DND-41 (cell line): ENCODE results near the gene ACADM.

Experiments
- EZH2 ChIP-seq: IDR thresholded peaks from 3 replicates; pipeline ENCODE4 v1.6.1; 2012; ENCODE audit warnings: borderline replicate concordance, low read depth, mild to moderate bottlenecking, moderate library complexity, low read length, inconsistent platforms; ENCODE audit not compliant: severe bottlenecking
- TF ChIP-seq, protein P1 (sequence below): IDR thresholded peaks from 2 replicates; pipeline ENCODE4 v1.5.1; 2012; ENCODE audit warnings: borderline replicate concordance, low read length, moderate library complexity, mild to moderate bottlenecking; ENCODE audit not compliant: poor library complexity, severe bottlenecking; ENCODE audit errors: extremely low read depth

DNA sequence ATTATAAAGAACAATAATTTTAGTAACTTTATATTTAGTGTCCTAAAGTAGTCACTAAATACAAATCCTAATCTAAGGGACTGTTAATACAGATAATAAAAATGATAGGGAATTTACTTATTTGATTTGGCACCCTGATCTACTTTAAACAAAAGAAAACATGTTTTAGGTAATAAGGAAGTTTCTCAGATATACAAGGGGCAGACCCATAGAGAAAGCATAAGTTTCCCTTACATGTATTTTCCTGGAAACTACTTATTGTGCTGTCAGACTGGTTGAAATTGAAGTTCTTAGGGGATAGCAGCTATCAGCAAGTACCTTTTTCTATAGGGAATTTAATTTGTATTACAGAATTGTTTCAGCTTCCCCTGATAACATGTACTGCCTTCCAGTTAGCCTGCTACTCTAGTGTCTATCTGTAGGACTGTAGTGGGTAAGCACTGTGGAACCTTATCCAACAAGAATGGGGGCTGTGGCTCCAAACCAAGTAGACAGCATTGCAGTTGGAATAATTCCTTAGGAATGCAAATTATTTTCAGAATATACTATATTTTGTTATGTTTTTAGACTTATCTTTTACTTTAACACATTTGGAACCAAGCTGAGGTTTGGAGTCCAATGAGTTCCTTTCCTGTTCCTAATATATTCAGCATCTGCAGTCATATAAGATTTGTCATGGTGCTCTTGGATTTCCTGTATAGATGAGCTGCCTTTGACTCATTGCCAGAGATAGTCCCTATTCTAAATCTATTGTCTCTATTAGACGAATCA lies 86.9 kb downstream of the ACADM start:
- TF ChIP-seq, protein P1, sequence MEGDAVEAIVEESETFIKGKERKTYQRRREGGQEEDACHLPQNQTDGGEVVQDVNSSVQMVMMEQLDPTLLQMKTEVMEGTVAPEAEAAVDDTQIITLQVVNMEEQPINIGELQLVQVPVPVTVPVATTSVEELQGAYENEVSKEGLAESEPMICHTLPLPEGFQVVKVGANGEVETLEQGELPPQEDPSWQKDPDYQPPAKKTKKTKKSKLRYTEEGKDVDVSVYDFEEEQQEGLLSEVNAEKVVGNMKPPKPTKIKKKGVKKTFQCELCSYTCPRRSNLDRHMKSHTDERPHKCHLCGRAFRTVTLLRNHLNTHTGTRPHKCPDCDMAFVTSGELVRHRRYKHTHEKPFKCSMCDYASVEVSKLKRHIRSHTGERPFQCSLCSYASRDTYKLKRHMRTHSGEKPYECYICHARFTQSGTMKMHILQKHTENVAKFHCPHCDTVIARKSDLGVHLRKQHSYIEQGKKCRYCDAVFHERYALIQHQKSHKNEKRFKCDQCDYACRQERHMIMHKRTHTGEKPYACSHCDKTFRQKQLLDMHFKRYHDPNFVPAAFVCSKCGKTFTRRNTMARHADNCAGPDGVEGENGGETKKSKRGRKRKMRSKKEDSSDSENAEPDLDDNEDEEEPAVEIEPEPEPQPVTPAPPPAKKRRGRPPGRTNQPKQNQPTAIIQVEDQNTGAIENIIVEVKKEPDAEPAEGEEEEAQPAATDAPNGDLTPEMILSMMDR = no peak
- TF ChIP-seq EZH2 = no peak
